Measurements from ENCODE around the gene PTH1R.

PTH1R gene

GRCh38 chr3:46927718-46928073 lies 50.2 kb downstream of the PTH1R start:
- no peak for DNase-seq (ENCODE audit: low read depth in 1 of 2, low spot score in 1 of 2)

- no peak for DNase-seq (ENCODE audit: low read depth in 1 of 2, low spot score in 1 of 2)
Measured at GRCh38 chr3:46928282-46928681, 50.8 kb downstream of the PTH1R start.

- no peak for DNase-seq (ENCODE audit: low read depth in 1 of 2, low spot score in 1 of 2)
Measured at GRCh38 chr3:46929324-46929723, 51.8 kb downstream of the PTH1R start.

- no peak for DNase-seq (ENCODE audit: low read depth in 1 of 2, low spot score in 1 of 2)
Measured at GRCh38 chr3:46930166-46930944, 52.8 kb downstream of the PTH1R start.

- no peak for DNase-seq (ENCODE audit: low read depth in 1 of 2, low spot score in 1 of 2)
Measured at GRCh38 chr3:46930945-46931403, 53.5 kb downstream of the PTH1R start.

GRCh38 chr3:46931631-46932331 lies 54.3 kb downstream of the PTH1R start:
- no peak for DNase-seq (ENCODE audit: low read depth in 1 of 2, low spot score in 1 of 2)

- DNase-seq (ENCODE audit: low read depth in 1 of 2, low spot score in 1 of 2): no peak
Measured at GRCh38 chr3:46932455-46933225, 55.1 kb downstream of the PTH1R start.

GRCh38 chr3:46933261-46933660 lies 55.7 kb downstream of the PTH1R start:
- DNase-seq (ENCODE audit: low read depth in 1 of 2, low spot score in 1 of 2): no peak

GRCh38 chr3:46934072-46934471 lies 56.6 kb downstream of the PTH1R start:
- DNase-seq (ENCODE audit: low read depth in 1 of 2, low spot score in 1 of 2): no peak

- no peak for DNase-seq (ENCODE audit: low read depth in 1 of 2, low spot score in 1 of 2)
Measured at GRCh38 chr3:46934498-46935167, 57.1 kb downstream of the PTH1R start.

- DNase-seq (ENCODE audit: low read depth in 1 of 2, low spot score in 1 of 2): no peak
Measured at GRCh38 chr3:46935168-46935858, 57.8 kb downstream of the PTH1R start.

GRCh38 chr3:46935989-46936558 lies 58.6 kb downstream of the PTH1R start:
- DNase-seq (ENCODE audit: low read depth in 1 of 2, low spot score in 1 of 2): no peak

- no peak for DNase-seq (ENCODE audit: low read depth in 1 of 2, low spot score in 1 of 2)
Measured at GRCh38 chr3:46936733-46937250, 59.3 kb downstream of the PTH1R start.

GRCh38 chr3:46938118-46938517 lies 60.6 kb downstream of the PTH1R start:
- no peak for DNase-seq (ENCODE audit: low read depth in 1 of 2, low spot score in 1 of 2)

GRCh38 chr3:46939578-46940445 lies 62.3 kb downstream of the PTH1R start:
- no peak for DNase-seq (ENCODE audit: low read depth in 1 of 2, low spot score in 1 of 2)

- DNase-seq (ENCODE audit: low read depth in 1 of 2, low spot score in 1 of 2): no peak
Measured at GRCh38 chr3:46942076-46942475, 64.6 kb downstream of the PTH1R start.

- DNase-seq (ENCODE audit: low read depth in 1 of 2, low spot score in 1 of 2): no peak
Measured at GRCh38 chr3:46942481-46943236, 65.1 kb downstream of the PTH1R start.

Measured in activated CD4-positive, alpha-beta T cell treated with anti-CD3 and anti-CD28 coated beads, Interleukin-2, amount 50 U/mL, for 24 hours (primary cell).